Stomach (tissue), 4 donors: ENCODE results near the gene ZNF561.

Source experiments
- CTCF ChIP-seq, 7 experiments: fragments of 450-650 bp in 4 of 7; fragments of 200-600 bp in 3 of 7; sonication (generic) in 3 of 7; IDR thresholded peaks; one replicate each; pipeline ENCODE4 v1.5.1; 2016 to 2019; ENCODE audit warnings: antibody characterized with exemption in 7 of 7, control low read depth in 2 of 7, mild to moderate bottlenecking in 1 of 7
- POLR2A ChIP-seq, 4 donors: fragments of 450-650 bp; IDR thresholded peaks; one replicate each; pipeline ENCODE4 v1.6.1; 2016; ENCODE audit warnings: antibody characterized with exemption in 4 of 4, control low read depth in 2 of 4, mild to moderate bottlenecking in 1 of 4, moderate library complexity in 1 of 4
- POLR2AphosphoS5 ChIP-seq, 3 donors: sonication (generic); formaldehyde crosslinking; IDR thresholded peaks; one replicate each; pipeline ENCODE4 v1.6.1; 2016; ENCODE audit warnings: antibody characterized with exemption in 3 of 3

- TF ChIP-seq CTCF (IDR thresholded peaks at IDR 0.05) (no peak), POLR2AphosphoS5 (IDR thresholded peaks at IDR 0.05) (no peak), POLR2A (IDR thresholded peaks at IDR 0.05) (no peak)
Observed at GRCh38 chr19:9622531-9622930, 1.5 kb upstream of the ZNF561 start.
